ENCODE results near the gene NFYA. TPM values are rescaled to one million over a fixed set of nuclear protein-coding genes. Genes with fewer than 3 reads are reported as not detected.

Gene NFYA
- total RNA-seq, 1 experiment from 2014 or later, result 43.0 TPM

GRCh38 chr6:41058783-41059181 lies 14.0 kb upstream of the NFYA start:
- no peak overlapping the region for H4K91ac ChIP-seq (ENCODE audit: insufficient read length, low read depth, low read length)
- no peak overlapping the region for H3K56ac ChIP-seq (ENCODE audit: insufficient read length, low read depth, low read length)
- no peak overlapping the region for H3K23ac ChIP-seq (ENCODE audit: insufficient read length, low read depth, low read length)
- H3K4me3 Mint-ChIP-seq, result no peak overlapping the region
- no peak overlapping the region for H3K4me2 ChIP-seq (ENCODE audit: insufficient read depth, insufficient read length, low read length)
- no peak overlapping the region for H4K8ac ChIP-seq (replicated peaks; ENCODE audit: insufficient read length, low read depth, low read length)
- H3K79me2 ChIP-seq (ENCODE audit: insufficient read depth, low read length), result no peaks in the 10 kb centered on the region
- TF ChIP-seq CTCF (conservative IDR thresholded peaks at IDR 0.05), result no peak
- H2BK120ac ChIP-seq (ENCODE audit: low read depth, low read length, poor library complexity, severe bottlenecking), result no peak overlapping the region
- no peak overlapping the region for H2AK5ac ChIP-seq (ENCODE audit: insufficient read length, low read length)
- no peaks in the 10 kb centered on the region for H3K79me1 ChIP-seq (ENCODE audit: insufficient read depth, low read depth, low read length, poor library complexity, severe bottlenecking)
- H3K14ac ChIP-seq (ENCODE audit: insufficient read depth, low read length), result no peak overlapping the region
- no peak overlapping the region for H2BK12ac ChIP-seq (ENCODE audit: insufficient read length, low read depth, low read length)
- no peak overlapping the region for H2BK15ac ChIP-seq (ENCODE audit: low read depth, low read length)
- no peak overlapping the region for H3K27ac Mint-ChIP-seq
- no peak overlapping the region for H3K4ac ChIP-seq (ENCODE audit: low read depth, low read length)
- H3K27me3 Mint-ChIP-seq (ENCODE audit: low read depth), result no peaks in the 10 kb centered on the region
- no CpG with 5 or more reads among the region's 2 CpGs for WGBS (ENCODE audit: extremely low coverage, insufficient read length, low lambda C conversion rate)
- H2BK20ac ChIP-seq (ENCODE audit: low read depth, low read length, poor library complexity, severe bottlenecking), result no peak overlapping the region
- no peak overlapping the region for H3K18ac ChIP-seq (ENCODE audit: insufficient read length, low read depth, low read length)
- no peaks in the 10 kb centered on the region for H3K23me2 ChIP-seq (ENCODE audit: insufficient read length, low read depth, low read length, poor library complexity, severe bottlenecking)
- H3K27ac ChIP-seq (ENCODE audit: insufficient read length, low read depth, low read length), result no peak overlapping the region
- no peaks in the 10 kb centered on the region for H3K27me3 ChIP-seq (ENCODE audit: insufficient read depth, low read length)
- no peaks in the 10 kb centered on the region for H4K20me1 ChIP-seq (ENCODE audit: control insufficient read depth, insufficient read depth, insufficient read length)
- H2BK5ac ChIP-seq (ENCODE audit: insufficient read length, low read length), result no peak overlapping the region
- no peaks in the 10 kb centered on the region for H3K9me3 ChIP-seq (ENCODE audit: control insufficient read depth, low read depth, low read length)
- DNase-seq, result no peak
- H3T11ph ChIP-seq (ENCODE audit: low read length), result no peak overlapping the region
- no peak overlapping the region for H4K5ac ChIP-seq (ENCODE audit: insufficient read length, low read depth, low read length)
- H2AFZ ChIP-seq (ENCODE audit: low read length), result no peak overlapping the region
- no peaks in the 10 kb centered on the region for H3K9me3 Mint-ChIP-seq
- peaks cover 13 to 15% of the 10 kb centered on the region in 2 experiments for H3K4me1 Mint-ChIP-seq
- H3K36me3 Mint-ChIP-seq (ENCODE audit: insufficient read depth in 1 of 3, low read depth in 3 of 3), result peaks cover 0 to 11% (median 0%) of the 10 kb centered on the region in 3 experiments; a peak in 3 of 7 replicates
- 0 out of 2 replicates have a peak, but pooled peaks cover 5% of the 10 kb centered on the region for H3K4me1 ChIP-seq (ENCODE audit: insufficient read depth, low read length)
- H3K9ac ChIP-seq (ENCODE audit: extremely low read depth, insufficient read length, low read length), result no peak overlapping the region

Measured in H9 (cell line).